Activated CD8-positive, alpha-beta T cell treated with anti-CD3 and anti-CD28 coated beads for 36 hours (primary cell): ENCODE results near the gene SWI5. TPM values are rescaled to one million over a fixed set of nuclear protein-coding genes. Genes with fewer than 3 reads are reported as not detected.

Source experiments
- ATAC-seq: fragments of 200-7000 bp; cut with Tn5 transposase; one replicate; pipeline ENCODE4 v1.10.0; 2021; ENCODE audit warnings: mild to moderate bottlenecking, moderate library complexity
- CTCF ChIA-PET: fragments of 350-600 bp; sonication (Branson Sonifier 250); formaldehyde crosslinking; loops from one replicate; lab custom pipeline; 2021; ENCODE audit warnings: antibody characterized with exemption; lab: Charles Lee
- POLR2A ChIA-PET: fragments of 350-600 bp; sonication (Branson Sonifier 250); formaldehyde crosslinking; loops from one replicate; lab custom pipeline; 2021; ENCODE audit warnings: antibody characterized with exemption; lab: Charles Lee
- DNase-seq: peaks from one replicate; pipeline ENCODE4 v3.0.0-alpha.2; 2020
- H3K27ac Mint-ChIP-seq: one replicate; pipeline ENCODE4 v1.8.0; 2021; ENCODE audit warnings: mild to moderate bottlenecking, mixed read lengths
- H3K27me3 Mint-ChIP-seq: one replicate; pipeline ENCODE4 v1.8.0; 2021; ENCODE audit warnings: mixed read lengths
- H3K36me3 Mint-ChIP-seq: one replicate; pipeline ENCODE4 v1.8.0; 2021; ENCODE audit warnings: low read depth, mixed read lengths
- H3K4me1 Mint-ChIP-seq: one replicate; pipeline ENCODE4 v1.8.0; 2021; ENCODE audit warnings: low read depth, mixed read lengths
- H3K4me3 Mint-ChIP-seq: one replicate; pipeline ENCODE4 v1.8.0; 2021; ENCODE audit warnings: mild to moderate bottlenecking, moderate library complexity, mixed read lengths
- H3K9me3 Mint-ChIP-seq: one replicate; pipeline ENCODE4 v1.8.0; 2021; ENCODE audit warnings: mixed read lengths
- intact Hi-C: fragments of 100-400 bp; cut with micrococcal nuclease; formaldehyde crosslinking; loops from one replicate; pipeline ENCODE4 v1.10.0; 2022
- total RNA-seq, 2 experiments: library from RNA; stranded (reverse); gene quantifications; one replicate each; pipeline ENCODE4 v1.2.3, GENCODE V29; 2021
- TF ChIP-seq, protein P1 (sequence below): fragments of 200-600 bp; IDR thresholded peaks from one replicate; pipeline ENCODE4 v1.8.0; 2022; ENCODE audit warnings: antibody characterized with exemption, mild to moderate bottlenecking

The SWI5 gene
- total RNA-seq, 2 experiments from 2014 or later: 12.4 to 13.3 TPM

GRCh38 chr9:128323791-128324190 lies 47.7 kb downstream of the SWI5 start:
- Mint-ChIP-seq H3K4me3 (peak overlapping the region; percentile 99), H3K9me3 (no peaks in the 10 kb centered on the region), H3K36me3 (peaks cover 9% of the 10 kb centered on the region), H3K27me3 (no peaks in the 10 kb centered on the region), H3K27ac (peak overlapping the region; percentile 97), H3K4me1 (peaks cover 24% of the 10 kb centered on the region)
- TF ChIP-seq, protein P1, sequence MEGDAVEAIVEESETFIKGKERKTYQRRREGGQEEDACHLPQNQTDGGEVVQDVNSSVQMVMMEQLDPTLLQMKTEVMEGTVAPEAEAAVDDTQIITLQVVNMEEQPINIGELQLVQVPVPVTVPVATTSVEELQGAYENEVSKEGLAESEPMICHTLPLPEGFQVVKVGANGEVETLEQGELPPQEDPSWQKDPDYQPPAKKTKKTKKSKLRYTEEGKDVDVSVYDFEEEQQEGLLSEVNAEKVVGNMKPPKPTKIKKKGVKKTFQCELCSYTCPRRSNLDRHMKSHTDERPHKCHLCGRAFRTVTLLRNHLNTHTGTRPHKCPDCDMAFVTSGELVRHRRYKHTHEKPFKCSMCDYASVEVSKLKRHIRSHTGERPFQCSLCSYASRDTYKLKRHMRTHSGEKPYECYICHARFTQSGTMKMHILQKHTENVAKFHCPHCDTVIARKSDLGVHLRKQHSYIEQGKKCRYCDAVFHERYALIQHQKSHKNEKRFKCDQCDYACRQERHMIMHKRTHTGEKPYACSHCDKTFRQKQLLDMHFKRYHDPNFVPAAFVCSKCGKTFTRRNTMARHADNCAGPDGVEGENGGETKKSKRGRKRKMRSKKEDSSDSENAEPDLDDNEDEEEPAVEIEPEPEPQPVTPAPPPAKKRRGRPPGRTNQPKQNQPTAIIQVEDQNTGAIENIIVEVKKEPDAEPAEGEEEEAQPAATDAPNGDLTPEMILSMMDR: no peak
- ATAC-seq: no peak
- ChIA-PET POLR2A (interaction anchor here (1.1 to 1.4 kb wide), 2 partner anchors 9 to 46 kb away, joined by 3 to 4 read pairs; no protein-coding TSS in a partner anchor), CTCF (interaction anchor here (1.0 to 1.3 kb wide), 2 partner anchors 28 to 69 kb away, joined by 3 to 4 read pairs; no protein-coding TSS in a partner anchor)
- DNase-seq: no peak
- intact Hi-C loops: no loop called here

DNA sequence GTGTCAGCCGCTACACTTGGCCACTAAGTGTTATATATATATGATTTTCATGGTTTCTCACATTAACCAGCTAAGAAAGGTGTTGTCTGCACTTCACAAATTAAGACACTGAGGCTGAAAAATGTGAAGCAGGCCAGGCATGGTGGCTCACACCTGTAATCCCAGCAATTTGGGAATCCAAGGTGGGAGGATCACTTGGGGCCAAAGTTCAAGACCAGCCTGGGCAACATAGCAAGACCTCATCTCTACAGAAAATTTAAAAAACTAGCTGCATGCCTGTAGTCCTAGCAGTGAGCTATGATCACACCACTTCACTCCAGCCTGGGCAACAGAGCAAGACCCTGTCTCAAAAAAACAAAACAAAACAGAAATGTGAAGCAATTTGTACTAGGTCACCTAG lies 48.3 kb downstream of the SWI5 start:
- TF ChIP-seq, protein P1: no peak
- H3K36me3 Mint-ChIP-seq: peaks cover 9% of the 10 kb centered on the region
- H3K27me3 Mint-ChIP-seq: no peaks in the 10 kb centered on the region
- H3K9me3 Mint-ChIP-seq: no peaks in the 10 kb centered on the region
- DNase-seq: no peak
- CTCF ChIA-PET: interaction anchor here (1.0 to 1.3 kb wide), 2 partner anchors 29 to 69 kb away, joined by 3 to 4 read pairs; no protein-coding TSS in a partner anchor
- POLR2A ChIA-PET: interaction anchor here (0.8 kb wide), 1 partner anchor 17 kb away, joined by 3 read pairs; no protein-coding TSS in a partner anchor
- H3K4me3 Mint-ChIP-seq: peak overlapping the region; percentile 99
- ATAC-seq: no peak
- peak overlapping the region; percentile 34 for H3K27ac Mint-ChIP-seq
- intact Hi-C loops: no loop called here
- H3K4me1 Mint-ChIP-seq: peaks cover 24% of the 10 kb centered on the region

GRCh38 chr9:128325629-128326028 lies 49.6 kb downstream of the SWI5 start:
- no peak overlapping the region for H3K27ac Mint-ChIP-seq

DNA sequence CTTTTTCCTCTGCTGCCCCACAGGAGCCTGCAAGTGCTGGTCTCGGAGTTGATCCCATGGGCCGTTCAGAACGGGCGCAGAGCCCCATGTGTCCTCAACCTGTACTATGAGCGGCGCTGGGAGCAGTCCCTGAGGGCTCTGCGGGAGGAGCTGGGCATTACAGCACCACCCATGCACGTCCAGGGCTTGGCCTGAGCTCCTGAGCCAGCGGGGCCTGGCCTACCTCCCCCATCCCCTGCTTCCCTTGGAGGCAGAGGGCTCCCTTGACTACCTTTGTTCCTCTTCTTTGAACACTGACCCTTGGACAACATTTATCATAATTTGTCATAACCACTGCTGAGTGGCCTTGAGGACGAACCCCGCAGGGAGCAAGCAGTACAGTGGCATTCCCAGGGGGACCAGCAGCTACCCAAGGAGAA lies 57.4 kb downstream of the SWI5 start:
- Mint-ChIP-seq H3K36me3 (peaks cover 7% of the 10 kb centered on the region), H3K27me3 (no peaks in the 10 kb centered on the region), H3K4me1 (no peaks in the 10 kb centered on the region), H3K4me3 (no peak overlapping the region), H3K9me3 (no peaks in the 10 kb centered on the region), H3K27ac (no peak overlapping the region)
- no peak for DNase-seq
- POLR2A ChIA-PET: interaction anchor here (1.1 to 1.9 kb wide), 2 partner anchors 8 to 12 kb away, joined by 5 read pairs; no protein-coding TSS in a partner anchor
- CTCF ChIA-PET: no interaction called here
- TF ChIP-seq, protein P1: no peak
- intact Hi-C loops: no loop called here
- ATAC-seq: no peak

More at GRCh38 chr9:128325629-128326028, 49.6 kb downstream of the SWI5 start:
- Mint-ChIP-seq H3K4me1 (peaks cover 24% of the 10 kb centered on the region), H3K4me3 (no peak overlapping the region), H3K27me3 (no peaks in the 10 kb centered on the region), H3K9me3 (no peaks in the 10 kb centered on the region), H3K36me3 (peaks cover 9% of the 10 kb centered on the region)
- ATAC-seq (no peak), DNase-seq (no peak)
- TF ChIP-seq, protein P1: no peak
- ChIA-PET POLR2A (interaction anchor here (0.6 to 1.0 kb wide), 2 partner anchors 11 to 73 kb away, joined by 3 to 7 read pairs; no protein-coding TSS in a partner anchor), CTCF (interaction anchor here (0.9 to 1.5 kb wide), 2 partner anchors 17 to 37 kb away, joined by 4 read pairs; no protein-coding TSS in a partner anchor)
- intact Hi-C loops: no loop called here

DNA sequence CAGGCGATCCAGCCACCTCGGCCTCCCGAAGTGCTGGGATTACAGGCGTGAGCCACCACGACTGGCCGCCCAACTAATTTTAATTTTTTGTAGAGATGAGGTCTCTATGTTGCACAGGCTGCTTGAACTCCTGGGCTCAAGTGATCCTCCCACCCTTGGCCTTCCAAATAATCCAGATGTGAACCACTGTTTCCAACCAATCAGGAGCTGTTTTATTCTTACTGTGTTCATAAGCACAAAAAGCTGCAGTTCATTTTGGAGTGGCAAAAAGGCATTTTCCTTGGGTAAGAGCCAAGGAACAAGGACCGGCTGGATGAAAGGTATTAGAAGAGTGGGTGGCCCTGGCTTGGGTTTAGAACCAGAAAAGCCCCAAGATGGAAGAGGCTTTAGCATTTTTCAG lies 59.1 kb downstream of the SWI5 start:
- intact Hi-C loops: no loop called here
- ATAC-seq (no peak), DNase-seq (no peak)
- Mint-ChIP-seq H3K27me3 (no peaks in the 10 kb centered on the region), H3K4me1 (peaks cover 3% of the 10 kb centered on the region), H3K4me3 (no peak overlapping the region), H3K27ac (no peak overlapping the region), H3K9me3 (no peaks in the 10 kb centered on the region), H3K36me3 (peaks cover 7% of the 10 kb centered on the region)
- ChIA-PET POLR2A (interaction anchor here (0.7 to 1.0 kb wide), 2 partner anchors 13 to 18 kb away, joined by 3 to 7 read pairs; partner anchors contain the start of genes COQ4 and TRUB2), CTCF (interaction anchor here (1.2 to 2.5 kb wide), 3 partner anchors 27 to 132 kb away, joined by 3 to 14 read pairs (median 8); partner anchors contain the start of gene DNM1)
- TF ChIP-seq, protein P1: no peak
